Right hindlimb (tissue), 1 donor: ENCODE results near the gene RNGTT.
"Not testable (repeated sequence)": the region's sequence is repeated elsewhere in the genome, so short reads cannot be mapped to it uniquely, and the experiment has no call there.

Experiments used
- DNase-seq: peaks from one replicate; pipeline ENCODE4 v3.0.0-alpha.2; 2018

The RNGTT gene

GRCh38 chr6:88969255-88969654 is 5.8 kb upstream of the RNGTT start:
- DNase-seq = not testable (repeated sequence)

GRCh38 chr6:88967891-88968290 is 4.5 kb upstream of the RNGTT start:
- no peak for DNase-seq

GRCh38 chr6:88965691-88966090 is 2.3 kb upstream of the RNGTT start:
- DNase-seq = no peak

GRCh38 chr6:88964509-88964908 is 1.1 kb upstream of the RNGTT start:
- DNase-seq = no peak

GRCh38 chr6:88958842-88959241 is 4.6 kb downstream of the RNGTT start:
- DNase-seq = no peak

- no peak for DNase-seq
Observed at GRCh38 chr6:88953550-88954386, 9.7 kb downstream of the RNGTT start.

- no peak for DNase-seq
Observed at GRCh38 chr6:88952065-88952704, 11.2 kb downstream of the RNGTT start.

GRCh38 chr6:88945415-88946008 is 17.9 kb downstream of the RNGTT start:
- DNase-seq = no peak

GRCh38 chr6:88933521-88933920 is 29.9 kb downstream of the RNGTT start:
- no peak for DNase-seq

GRCh38 chr6:88932019-88932418 is 31.4 kb downstream of the RNGTT start:
- DNase-seq = not testable (repeated sequence)

GRCh38 chr6:88922775-88923548 is 40.5 kb downstream of the RNGTT start:
- DNase-seq = no peak

- no peak for DNase-seq
Observed at GRCh38 chr6:88921734-88922133, 41.7 kb downstream of the RNGTT start.

- no peak for DNase-seq
Observed at GRCh38 chr6:88920774-88921733, 42.4 kb downstream of the RNGTT start.

GRCh38 chr6:88920088-88920487 is 43.3 kb downstream of the RNGTT start:
- DNase-seq = no peak

GRCh38 chr6:88919032-88919431 is 44.4 kb downstream of the RNGTT start:
- no peak for DNase-seq

- DNase-seq = no peak
Observed at GRCh38 chr6:88916615-88917208, 46.7 kb downstream of the RNGTT start.

GRCh38 chr6:88914895-88915598 is 48.4 kb downstream of the RNGTT start:
- no peak for DNase-seq

GRCh38 chr6:88914180-88914579 is 49.2 kb downstream of the RNGTT start:
- DNase-seq = no peak

- DNase-seq = no peak
Observed at GRCh38 chr6:88913471-88913870, 49.9 kb downstream of the RNGTT start.

GRCh38 chr6:88910922-88911778 is 52.3 kb downstream of the RNGTT start:
- no peak for DNase-seq
